Thyroid gland (tissue), 4 donors: Measurements from ENCODE around the gene LYPD6.

Experiments
- POLR2A ChIP-seq, 2 donors: fragments of 450-650 bp; IDR thresholded peaks; one replicate each; pipeline ENCODE4 v1.6.1; 2017; ENCODE audit warnings: antibody characterized with exemption in 2 of 2, mild to moderate bottlenecking in 2 of 2, moderate library complexity in 1 of 2
- TF ChIP-seq, protein P1 (sequence below), 6 experiments: fragments of 200-600 bp in 3 of 6; fragments of 450-650 bp in 3 of 6; sonication (generic) in 3 of 6; IDR thresholded peaks; one replicate each; pipeline ENCODE4 v1.5.1; 2016 to 2019; ENCODE audit warnings: antibody characterized with exemption in 6 of 6, mild to moderate bottlenecking in 2 of 6, inconsistent platforms in 1 of 6, moderate library complexity in 1 of 6

DNA sequence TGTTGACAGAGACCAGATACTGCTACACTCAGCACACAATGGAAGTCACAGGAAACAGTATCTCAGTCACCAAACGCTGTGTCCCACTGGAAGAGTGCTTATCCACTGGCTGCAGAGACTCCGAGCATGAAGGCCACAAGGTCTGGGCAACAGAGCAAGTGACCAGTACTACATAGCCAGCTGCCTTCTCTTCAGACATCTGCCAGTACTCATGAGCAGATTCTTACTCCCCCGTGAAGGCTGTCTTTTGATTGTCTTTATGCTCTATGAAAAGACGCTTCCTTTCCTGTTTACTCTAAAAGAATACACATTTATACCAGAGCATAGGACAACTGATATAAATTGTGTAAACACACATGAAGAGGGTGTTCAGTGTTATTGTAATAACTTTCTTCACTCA, 138.2 kb downstream of the LYPD6 start:
- TF ChIP-seq, protein P1, sequence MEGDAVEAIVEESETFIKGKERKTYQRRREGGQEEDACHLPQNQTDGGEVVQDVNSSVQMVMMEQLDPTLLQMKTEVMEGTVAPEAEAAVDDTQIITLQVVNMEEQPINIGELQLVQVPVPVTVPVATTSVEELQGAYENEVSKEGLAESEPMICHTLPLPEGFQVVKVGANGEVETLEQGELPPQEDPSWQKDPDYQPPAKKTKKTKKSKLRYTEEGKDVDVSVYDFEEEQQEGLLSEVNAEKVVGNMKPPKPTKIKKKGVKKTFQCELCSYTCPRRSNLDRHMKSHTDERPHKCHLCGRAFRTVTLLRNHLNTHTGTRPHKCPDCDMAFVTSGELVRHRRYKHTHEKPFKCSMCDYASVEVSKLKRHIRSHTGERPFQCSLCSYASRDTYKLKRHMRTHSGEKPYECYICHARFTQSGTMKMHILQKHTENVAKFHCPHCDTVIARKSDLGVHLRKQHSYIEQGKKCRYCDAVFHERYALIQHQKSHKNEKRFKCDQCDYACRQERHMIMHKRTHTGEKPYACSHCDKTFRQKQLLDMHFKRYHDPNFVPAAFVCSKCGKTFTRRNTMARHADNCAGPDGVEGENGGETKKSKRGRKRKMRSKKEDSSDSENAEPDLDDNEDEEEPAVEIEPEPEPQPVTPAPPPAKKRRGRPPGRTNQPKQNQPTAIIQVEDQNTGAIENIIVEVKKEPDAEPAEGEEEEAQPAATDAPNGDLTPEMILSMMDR (IDR thresholded peaks at IDR 0.05): no peak
- TF ChIP-seq POLR2A (IDR thresholded peaks at IDR 0.05): no peak
